C4-2B (cell line): ENCODE measurements around the gene MRPS23.

Experiments
- CTCF ChIP-seq: fragments of 450-650 bp; conservative IDR thresholded peaks from 2 replicates; pipeline ENCODE4 v1.5.1; 2017; ENCODE audit warnings: mild to moderate bottlenecking
- ZFX ChIP-seq: fragments of 450-650 bp; IDR thresholded peaks from 2 replicates; pipeline ENCODE4 v1.6.1; 2017

DNA sequence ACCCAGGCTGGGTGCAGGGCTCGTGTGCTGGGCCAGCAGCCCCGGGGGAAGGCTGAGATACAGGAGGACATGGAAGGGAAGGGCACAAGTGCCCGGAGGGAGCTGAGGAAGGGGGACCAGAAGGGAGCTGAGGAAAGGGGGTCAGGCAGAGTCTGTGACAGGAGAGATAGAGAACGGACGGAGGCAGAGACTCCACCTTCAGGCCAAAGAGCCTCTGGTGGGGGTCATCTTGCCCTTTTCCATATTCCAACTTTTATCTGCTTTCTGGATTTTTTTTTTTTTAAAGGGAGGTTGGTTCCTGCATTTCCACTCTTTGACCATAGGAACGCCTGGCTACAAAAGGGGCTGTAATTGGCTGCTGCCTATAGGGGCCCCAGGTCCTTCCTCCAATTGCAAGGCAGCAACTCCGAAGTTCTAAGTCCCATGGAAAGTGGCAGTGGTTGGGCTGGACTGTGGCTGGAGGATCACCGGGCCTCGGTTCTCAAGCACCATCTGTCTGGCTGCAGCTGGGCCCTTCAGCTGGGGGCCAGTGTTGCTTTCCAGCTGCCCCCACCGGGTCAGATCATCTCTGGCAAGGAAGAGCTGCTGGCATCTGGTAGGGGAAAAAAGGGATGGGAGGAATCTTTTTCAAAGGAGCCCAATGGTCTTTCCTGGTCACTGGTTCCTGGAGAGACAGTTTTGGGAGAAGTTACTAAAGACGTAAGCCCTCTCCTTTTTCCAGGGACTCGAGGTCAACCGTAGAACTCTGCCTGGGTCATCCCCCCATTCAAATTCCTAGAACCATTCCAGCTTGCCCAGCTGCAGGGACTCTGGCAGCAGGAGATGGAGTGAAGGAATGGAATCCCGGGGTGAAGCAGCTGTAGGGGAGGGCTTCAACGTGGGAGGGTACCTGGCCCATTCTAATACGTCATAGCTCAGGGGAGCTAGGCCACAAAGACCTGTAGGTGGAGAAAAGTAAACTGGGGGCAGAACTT lies 13.1 kb upstream of the MRPS23 start:
- TF ChIP-seq CTCF (no peak), ZFX (no peak)
